Measurements from ENCODE around the gene OSBP2. TPM values are rescaled to one million over a fixed set of nuclear protein-coding genes. Genes with fewer than 3 reads are reported as not detected.

Gene OSBP2
- total and polyA plus RNA-seq, 2 of the 13 experiments (the other 11 are each of a cell fraction or from before 2014, with no cell fraction given), result 5.0 to 7.7 TPM

GRCh38 chr22:30881361-30882183 is 186.9 kb downstream of the OSBP2 start (continued):
- TF ChIP-seq ZNF703 (CRISPR knock-in tag; IDR thresholded peaks at IDR 0.05; ENCODE audit: borderline replicate concordance) (no peak), RFX3 (CRISPR knock-in tag; IDR thresholded peaks at IDR 0.05) (no peak), ZNF24 (IDR thresholded peaks at IDR 0.05) (no peak), ARNT2 (CRISPR knock-in tag; IDR thresholded peaks at IDR 0.05; ENCODE audit: low read depth) (no peak), ZNF788 (CRISPR knock-in tag; IDR thresholded peaks at IDR 0.05; ENCODE audit: borderline replicate concordance) (no peak; the same call in 1 of the 2 replicates), NFIC (IDR thresholded peaks at IDR 0.05; ENCODE audit: low read length) (no peak), KLF15 (CRISPR knock-in tag; IDR thresholded peaks at IDR 0.05; ENCODE audit: borderline replicate concordance) (no peak), ZNF264 (CRISPR knock-in tag; IDR thresholded peaks at IDR 0.05) (0 out of 2 replicates have a peak, but pooled peaks have one; percentile 42), MAFK (conservative IDR thresholded peaks at IDR 0.05 in 1 of 2, IDR thresholded peaks at IDR 0.05 in 1 of 2; ENCODE audit: low read length in 2 of 2) (0 out of 4 replicates have a peak, but pooled peaks have one; percentile 9 to 15), BCL6 (CRISPR knock-in tag; IDR thresholded peaks at IDR 0.05) (no peak; the same call in 1 of the 2 replicates), TERF1 (CRISPR knock-in tag; IDR thresholded peaks at IDR 0.05) (no peak), ZSCAN29 (CRISPR knock-in tag; conservative IDR thresholded peaks at IDR 0.05) (no peak), ATM (IDR thresholded peaks at IDR 0.05; ENCODE audit: borderline replicate concordance) (no peak), PAX8 (CRISPR knock-in tag; IDR thresholded peaks at IDR 0.05; ENCODE audit: borderline replicate concordance) (no peak), ZSCAN12 (CRISPR knock-in tag; IDR thresholded peaks at IDR 0.05) (no peak), ZNF792 (CRISPR knock-in tag; IDR thresholded peaks at IDR 0.05) (no peak), ZNF841 (CRISPR knock-in tag; IDR thresholded peaks at IDR 0.05; ENCODE audit: borderline replicate concordance) (no peak), PCBP2 (optimal IDR thresholded peaks at IDR 0.05; ENCODE audit: low read depth, low read length, poor library complexity, severe bottlenecking) (no peak), MXD3 (CRISPR knock-in tag; IDR thresholded peaks at IDR 0.05) (no peak), ZKSCAN8 (CRISPR knock-in tag; IDR thresholded peaks at IDR 0.05; ENCODE audit: borderline replicate concordance) (0 out of 2 replicates have a peak, but pooled peaks have one; percentile 25)
- TF ChIP-seq, protein P1, sequence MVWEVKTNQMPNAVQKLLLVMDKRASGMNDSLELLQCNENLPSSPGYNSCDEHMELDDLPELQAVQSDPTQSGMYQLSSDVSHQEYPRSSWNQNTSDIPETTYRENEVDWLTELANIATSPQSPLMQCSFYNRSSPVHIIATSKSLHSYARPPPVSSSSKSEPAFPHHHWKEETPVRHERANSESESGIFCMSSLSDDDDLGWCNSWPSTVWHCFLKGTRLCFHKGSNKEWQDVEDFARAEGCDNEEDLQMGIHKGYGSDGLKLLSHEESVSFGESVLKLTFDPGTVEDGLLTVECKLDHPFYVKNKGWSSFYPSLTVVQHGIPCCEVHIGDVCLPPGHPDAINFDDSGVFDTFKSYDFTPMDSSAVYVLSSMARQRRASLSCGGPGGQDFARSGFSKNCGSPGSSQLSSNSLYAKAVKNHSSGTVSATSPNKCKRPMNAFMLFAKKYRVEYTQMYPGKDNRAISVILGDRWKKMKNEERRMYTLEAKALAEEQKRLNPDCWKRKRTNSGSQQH (CRISPR knock-in tag; IDR thresholded peaks at IDR 0.05; ENCODE audit: low read depth), result no peak
- TF ChIP-seq, protein P2, sequence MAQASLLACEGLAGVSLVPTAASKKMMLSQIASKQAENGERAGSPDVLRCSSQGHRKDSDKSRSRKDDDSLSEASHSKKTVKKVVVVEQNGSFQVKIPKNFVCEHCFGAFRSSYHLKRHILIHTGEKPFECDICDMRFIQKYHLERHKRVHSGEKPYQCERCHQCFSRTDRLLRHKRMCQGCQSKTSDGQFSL (CRISPR knock-in tag; IDR thresholded peaks at IDR 0.05), result no peak
- TF ChIP-seq, protein P3, sequence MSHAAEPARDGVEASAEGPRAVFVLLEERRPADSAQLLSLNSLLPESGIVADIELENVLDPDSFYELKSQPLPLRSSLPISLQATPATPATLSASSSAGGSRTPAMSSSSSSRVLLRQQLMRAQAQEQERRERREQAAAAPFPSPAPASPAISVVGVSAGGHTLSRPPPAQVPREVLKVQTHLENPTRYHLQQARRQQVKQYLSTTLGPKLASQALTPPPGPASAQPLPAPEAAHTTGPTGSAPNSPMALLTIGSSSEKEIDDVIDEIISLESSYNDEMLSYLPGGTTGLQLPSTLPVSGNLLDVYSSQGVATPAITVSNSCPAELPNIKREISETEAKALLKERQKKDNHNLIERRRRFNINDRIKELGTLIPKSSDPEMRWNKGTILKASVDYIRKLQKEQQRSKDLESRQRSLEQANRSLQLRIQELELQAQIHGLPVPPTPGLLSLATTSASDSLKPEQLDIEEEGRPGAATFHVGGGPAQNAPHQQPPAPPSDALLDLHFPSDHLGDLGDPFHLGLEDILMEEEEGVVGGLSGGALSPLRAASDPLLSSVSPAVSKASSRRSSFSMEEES (CRISPR knock-in tag; IDR thresholded peaks at IDR 0.05), result no peak
